HG03457 (cell line): ENCODE data around the gene PPT1.

Experiments
- ATAC-seq: cut with Tn5 transposase; IDR thresholded peaks from one replicate; pipeline ENCODE4 v1.9.1; 2021; ENCODE audit warnings: moderate number of reproducible peaks; ENCODE audit not compliant: unreplicated experiment

PPT1 gene

GRCh38 chr1:40032240-40032891 is 64.7 kb downstream of the PPT1 start:
- no peak for ATAC-seq

GRCh38 chr1:40030528-40031135 is 66.4 kb downstream of the PPT1 start:
- no peak for ATAC-seq

GRCh38 chr1:40029608-40030007 is 67.4 kb downstream of the PPT1 start:
- no peak for ATAC-seq

- ATAC-seq = no peak
Measured at GRCh38 chr1:40027647-40028046, 69.4 kb downstream of the PPT1 start.

GRCh38 chr1:40024671-40025070 is 72.4 kb downstream of the PPT1 start:
- ATAC-seq = no peak

- no peak for ATAC-seq
Measured at GRCh38 chr1:40023379-40023944, 73.6 kb downstream of the PPT1 start.
